OCI-LY1 (cell line): ENCODE measurements around the gene TRPV5.

Source experiments
- CTCF ChIP-seq: fragments of 200-600 bp; sonication (generic), shearing (Covaris generic); IDR thresholded peaks from 2 replicates; pipeline ENCODE4 v1.5.1; 2017; ENCODE audit warnings: mild to moderate bottlenecking, antibody characterized with exemption, low read length, moderate library complexity, mixed read lengths
- EZH2 ChIP-seq: fragments of 200-600 bp; sonication (generic), shearing (Covaris generic); IDR thresholded peaks from 2 replicates; pipeline ENCODE4 v1.8.0; 2017; ENCODE audit warnings: borderline replicate concordance, mixed run types, mild to moderate bottlenecking, antibody characterized with exemption, low read length, moderate library complexity, mixed read lengths

- TF ChIP-seq EZH2 (no peak), CTCF (no peak)
These were observed 73.7 kb downstream of the TRPV5 start for GRCh38 chr7:142859829-142860228.
